ENCODE results near the gene FUS. TPM values are rescaled to one million over a fixed set of nuclear protein-coding genes. Genes with fewer than 3 reads are reported as not detected.
A peak's percentile ranks its signal among the peaks of the same experiment; 100 is the strongest.

Gene FUS
- total and polyA plus RNA-seq, 9 of the 15 experiments (the other 6 are each of a cell fraction or from before 2014, with no cell fraction given), result 43.9 to 575 (median 87.2) TPM

GRCh38 chr16:31142109-31143010 is 37.6 kb upstream of the FUS start (continued):
- TF ChIP-seq MGA (IDR thresholded peaks at IDR 0.05) (peak; percentile 73), HMGN3 (IDR thresholded peaks at IDR 0.05; ENCODE audit: borderline replicate concordance, extremely low read depth, insufficient read length, low read depth, low read length) (peak; percentile 78), MITF (IDR thresholded peaks at IDR 0.05) (peak; percentile 47; the same call in 1 of the 2 replicates), RB1 (IDR thresholded peaks at IDR 0.05; ENCODE audit: low read depth) (peak; percentile 98), TARDBP (IDR thresholded peaks at IDR 0.05) (peak; percentile 52; the same call in 1 of the 2 replicates), ZNF551 (CRISPR knock-in tag; IDR thresholded peaks at IDR 0.05) (no peak), KAT7 (CRISPR knock-in tag; IDR thresholded peaks at IDR 0.05; ENCODE audit: borderline replicate concordance) (no peak; the same call in 1 of the 2 replicates)
